GM12865 (cell line): ENCODE data around the gene HLCS.

Experiments used
- DNase-seq: peaks from one replicate; pipeline ENCODE4 v3.0.0; 2010; ENCODE audit warnings: low read depth
- H3K4me3 ChIP-seq: 2 replicates; pipeline ENCODE4 v1.5.1; 2011; ENCODE audit warnings: mild to moderate bottlenecking, low read depth, low read length, control low read depth
- TF ChIP-seq, protein P1 (sequence below): IDR thresholded peaks from 2 replicates; pipeline ENCODE4 v1.5.1; 2011; ENCODE audit warnings: low read length, control low read depth, low read depth, inconsistent platforms; ENCODE audit not compliant: insufficient read depth; ENCODE audit errors: missing control alignments

Gene HLCS

DNA sequence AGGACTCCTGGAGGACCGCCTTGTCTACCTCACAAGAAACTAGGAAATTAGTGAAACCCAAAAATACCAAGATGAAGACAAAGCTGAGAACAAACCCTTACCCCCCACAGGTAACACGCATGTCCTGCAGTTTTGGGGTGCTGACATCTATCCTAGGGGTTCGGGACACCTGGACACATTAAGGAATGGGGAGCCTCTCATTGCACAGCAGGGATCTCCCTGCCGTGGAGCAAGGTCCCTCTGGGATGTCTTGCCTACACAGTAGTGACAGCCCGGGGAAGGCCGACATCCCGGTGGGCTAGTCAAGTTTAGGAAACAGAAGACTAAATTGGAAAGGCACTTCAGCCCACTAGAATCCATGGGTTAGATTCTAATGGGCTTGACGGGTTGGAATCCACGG lies 223.0 kb downstream of the HLCS start:
- TF ChIP-seq, protein P1, sequence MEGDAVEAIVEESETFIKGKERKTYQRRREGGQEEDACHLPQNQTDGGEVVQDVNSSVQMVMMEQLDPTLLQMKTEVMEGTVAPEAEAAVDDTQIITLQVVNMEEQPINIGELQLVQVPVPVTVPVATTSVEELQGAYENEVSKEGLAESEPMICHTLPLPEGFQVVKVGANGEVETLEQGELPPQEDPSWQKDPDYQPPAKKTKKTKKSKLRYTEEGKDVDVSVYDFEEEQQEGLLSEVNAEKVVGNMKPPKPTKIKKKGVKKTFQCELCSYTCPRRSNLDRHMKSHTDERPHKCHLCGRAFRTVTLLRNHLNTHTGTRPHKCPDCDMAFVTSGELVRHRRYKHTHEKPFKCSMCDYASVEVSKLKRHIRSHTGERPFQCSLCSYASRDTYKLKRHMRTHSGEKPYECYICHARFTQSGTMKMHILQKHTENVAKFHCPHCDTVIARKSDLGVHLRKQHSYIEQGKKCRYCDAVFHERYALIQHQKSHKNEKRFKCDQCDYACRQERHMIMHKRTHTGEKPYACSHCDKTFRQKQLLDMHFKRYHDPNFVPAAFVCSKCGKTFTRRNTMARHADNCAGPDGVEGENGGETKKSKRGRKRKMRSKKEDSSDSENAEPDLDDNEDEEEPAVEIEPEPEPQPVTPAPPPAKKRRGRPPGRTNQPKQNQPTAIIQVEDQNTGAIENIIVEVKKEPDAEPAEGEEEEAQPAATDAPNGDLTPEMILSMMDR = no peak
- H3K4me3 ChIP-seq = no peak overlapping the region
- DNase-seq = no peak

DNA sequence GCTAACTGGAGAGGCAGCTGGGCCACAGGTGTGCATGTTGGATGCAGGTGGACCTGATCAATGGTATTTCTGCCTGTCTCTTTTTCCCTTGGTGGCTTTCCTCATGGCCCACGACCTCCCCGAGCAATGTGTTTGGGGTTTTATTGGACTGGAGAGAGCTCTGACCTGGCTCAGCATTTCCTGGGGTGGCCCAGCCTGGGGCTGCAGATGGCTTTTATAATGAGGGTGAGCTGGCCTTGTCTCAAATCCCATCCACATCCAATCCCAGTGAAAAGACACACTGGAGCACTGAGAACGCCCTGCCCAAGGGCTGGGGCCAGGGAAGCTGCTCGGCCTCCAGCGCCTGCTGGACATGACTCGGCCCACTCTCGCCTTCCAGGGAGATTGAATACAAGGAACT lies 223.5 kb downstream of the HLCS start:
- TF ChIP-seq, protein P1 = no peak
- no peak overlapping the region for H3K4me3 ChIP-seq
- no peak for DNase-seq

DNA sequence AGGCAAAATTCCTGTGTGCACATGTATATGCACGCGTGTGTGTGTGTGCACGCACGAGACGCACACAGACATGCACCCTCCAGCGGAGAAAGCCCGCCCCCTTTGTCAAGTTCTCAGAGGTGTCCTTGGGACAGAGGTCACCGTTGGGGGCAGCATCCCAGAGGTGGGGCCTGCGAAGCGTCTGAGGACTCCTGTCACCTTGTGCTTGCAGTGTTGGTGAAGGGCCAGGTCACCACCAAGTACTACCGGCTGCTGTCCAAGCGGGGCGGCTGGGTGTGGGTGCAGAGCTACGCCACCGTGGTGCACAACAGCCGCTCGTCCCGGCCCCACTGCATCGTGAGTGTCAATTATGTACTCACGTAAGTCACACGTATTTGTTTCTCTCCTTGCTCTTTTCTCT lies 225.0 kb downstream of the HLCS start:
- TF ChIP-seq, protein P1 = no peak
- no peak overlapping the region for H3K4me3 ChIP-seq
- DNase-seq = no peak

DNA sequence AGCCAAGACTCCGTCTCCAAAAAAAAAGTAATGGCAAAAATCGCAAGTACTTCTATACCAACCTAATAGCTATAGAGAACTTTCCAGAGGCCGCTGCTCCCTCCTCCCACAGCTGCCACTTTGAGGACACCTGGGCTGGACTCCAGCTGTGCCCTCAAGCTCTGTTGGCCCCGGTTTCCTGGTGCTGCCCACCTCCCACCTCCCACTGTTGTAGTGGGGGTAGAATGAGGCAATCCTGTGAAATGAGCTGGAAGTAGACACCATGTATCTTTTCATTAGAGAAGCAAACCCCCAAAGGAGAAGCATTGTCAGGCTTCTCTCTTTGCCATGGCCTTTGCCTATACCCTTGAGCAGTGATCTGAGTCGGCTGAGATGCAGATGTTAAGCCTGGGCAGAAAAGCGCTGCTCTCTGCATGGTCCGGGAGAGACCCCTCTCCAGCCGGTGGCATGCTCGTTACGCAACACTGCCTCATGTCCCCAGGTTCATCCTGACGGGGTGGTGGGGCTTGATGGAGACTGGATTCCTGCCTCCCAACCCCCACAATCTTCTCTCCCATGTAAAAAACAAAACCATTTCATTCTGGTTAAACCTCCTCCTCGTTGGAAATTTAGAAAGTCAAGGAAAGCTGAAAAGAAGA lies 227.9 kb downstream of the HLCS start:
- DNase-seq = no peak
- H3K4me3 ChIP-seq = no peak overlapping the region
- TF ChIP-seq, protein P1 = no peak

DNA sequence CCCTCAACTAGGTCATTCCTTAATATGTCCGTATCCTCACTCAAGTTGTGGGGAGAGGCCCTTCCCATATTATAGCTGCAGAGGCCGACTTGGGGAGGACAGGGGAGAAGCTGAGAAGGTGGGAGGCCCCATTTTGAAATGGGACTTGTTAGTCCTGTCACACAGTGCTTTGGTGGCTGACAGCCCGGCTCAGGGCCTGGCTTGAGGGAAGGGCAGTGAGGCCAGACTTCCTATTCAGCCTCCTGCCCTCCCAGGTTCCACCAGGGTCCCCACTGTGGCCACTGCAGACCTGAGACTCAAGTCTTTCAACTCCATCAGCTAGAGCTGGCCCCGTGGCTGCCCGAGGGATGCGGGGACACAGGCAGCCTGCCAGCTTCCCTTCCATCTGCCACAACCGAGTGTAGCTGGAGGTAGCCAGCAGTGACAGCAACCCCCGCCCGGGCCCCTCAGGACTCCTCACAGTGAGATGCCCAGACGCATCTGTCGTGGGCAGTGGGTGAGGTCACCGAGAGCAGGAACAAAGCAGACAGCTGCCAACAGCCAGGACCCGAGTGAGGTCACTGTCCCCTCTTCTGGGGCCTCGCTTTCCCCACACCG lies 230.6 kb downstream of the HLCS start:
- TF ChIP-seq, protein P1 = no peak
- DNase-seq = no peak
- H3K4me3 ChIP-seq = no peak overlapping the region

DNA sequence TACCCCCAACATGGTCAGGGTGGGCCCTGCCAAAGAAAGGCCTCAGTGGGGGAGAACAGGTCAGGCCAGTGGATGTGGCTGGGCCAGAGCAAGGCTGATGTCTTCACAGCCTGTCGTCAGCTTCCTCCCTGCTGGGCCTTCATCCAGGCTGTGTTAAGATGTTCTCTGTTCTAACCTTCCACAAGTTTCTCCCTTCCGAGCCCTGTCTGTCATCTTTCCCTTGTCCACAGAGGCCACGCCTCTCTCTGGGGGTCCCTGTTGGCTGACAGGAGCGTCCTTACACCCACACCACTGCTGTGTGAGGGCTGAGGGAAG lies 231.3 kb downstream of the HLCS start:
- TF ChIP-seq, protein P1 = no peak
- no peak for DNase-seq
- H3K4me3 ChIP-seq = no peak overlapping the region
